ENCODE data around the gene PPY. TPM values are rescaled to one million over a fixed set of nuclear protein-coding genes. Genes with fewer than 3 reads are reported as not detected.

Gene PPY
- total RNA-seq, 1 experiment from 2014 or later: not detected

DNA sequence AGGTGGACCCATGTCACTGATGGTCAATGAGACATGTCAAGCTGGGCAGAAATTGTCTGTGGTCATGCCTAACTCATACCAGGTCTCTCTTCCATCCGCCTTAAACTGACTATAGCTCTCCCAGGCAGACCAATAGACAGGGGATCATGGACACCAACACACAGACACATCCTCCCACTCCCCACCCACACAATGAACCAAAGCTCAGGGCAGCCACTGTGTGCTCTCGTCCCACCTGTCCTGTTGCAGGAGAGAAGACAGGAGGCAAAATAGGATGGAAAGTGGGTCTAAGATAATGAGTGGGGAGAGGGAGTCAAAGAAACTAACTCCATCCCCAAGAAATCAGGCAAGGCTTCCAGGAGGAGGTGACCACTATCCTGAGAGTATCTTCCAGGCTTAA is 8.3 kb upstream of the PPY start:
- Mint-ChIP-seq H3K27ac (no peak overlapping the region; a peak in 1 of 7 replicates), H3K27me3 (ENCODE audit: low read depth) (peaks cover 40% of the 10 kb centered on the region), H3K4me3 (no peak overlapping the region), H3K4me1 (peaks cover 20 to 23% of the 10 kb centered on the region in 2 experiments), H3K36me3 (ENCODE audit: insufficient read depth in 1 of 3, low read depth in 3 of 3) (no peaks in the 10 kb centered on the region; a peak in 1 of 7 replicates), H3K9me3 (no peaks in the 10 kb centered on the region)
- no peak overlapping the region for H3T11ph ChIP-seq (ENCODE audit: low read length)
- no peaks in the 10 kb centered on the region for H4K20me1 ChIP-seq (ENCODE audit: control insufficient read depth, insufficient read depth, insufficient read length)
- peaks cover 15% of the 10 kb centered on the region for H3K23me2 ChIP-seq (ENCODE audit: insufficient read length, low read depth, low read length, poor library complexity, severe bottlenecking)
- H3K27me3 ChIP-seq (ENCODE audit: insufficient read depth, low read length): peaks cover 7% of the 10 kb centered on the region; the same call in 1 of the 2 replicates
- H2BK12ac ChIP-seq (ENCODE audit: insufficient read length, low read depth, low read length): no peak overlapping the region
- no peak overlapping the region for H4K5ac ChIP-seq (ENCODE audit: insufficient read length, low read depth, low read length)
- H3K27ac ChIP-seq (ENCODE audit: insufficient read length, low read depth, low read length): no peak overlapping the region
- H3K79me2 ChIP-seq (ENCODE audit: insufficient read depth, low read length): no peaks in the 10 kb centered on the region
- H4K91ac ChIP-seq (ENCODE audit: insufficient read length, low read depth, low read length): no peak overlapping the region
- H3K79me1 ChIP-seq (ENCODE audit: insufficient read depth, low read depth, low read length, poor library complexity, severe bottlenecking): no peaks in the 10 kb centered on the region
- no peak overlapping the region for H2BK20ac ChIP-seq (ENCODE audit: low read depth, low read length, poor library complexity, severe bottlenecking)
- H3K4me2 ChIP-seq (ENCODE audit: insufficient read depth, insufficient read length, low read length): no peak overlapping the region
- no peak overlapping the region for H3K14ac ChIP-seq (ENCODE audit: insufficient read depth, low read length)
- WGBS (ENCODE audit: extremely low coverage, insufficient read length, low lambda C conversion rate): no CpG with 5 or more reads among the region's 2 CpGs
- no peak overlapping the region for H3K4ac ChIP-seq (ENCODE audit: low read depth, low read length)
- no peak overlapping the region for H3K18ac ChIP-seq (ENCODE audit: insufficient read length, low read depth, low read length)
- no peak overlapping the region for H4K8ac ChIP-seq (replicated peaks; ENCODE audit: insufficient read length, low read depth, low read length)
- 0 out of 2 replicates have a peak, but pooled peaks cover 2% of the 10 kb centered on the region for H3K4me1 ChIP-seq (ENCODE audit: insufficient read depth, low read length)
- H2BK5ac ChIP-seq (ENCODE audit: insufficient read length, low read length): no peak overlapping the region
- no peak overlapping the region for H3K9ac ChIP-seq (ENCODE audit: extremely low read depth, insufficient read length, low read length)
- no peak overlapping the region for H3K56ac ChIP-seq (ENCODE audit: insufficient read length, low read depth, low read length)
- no peak overlapping the region for H2BK15ac ChIP-seq (ENCODE audit: low read depth, low read length)
- no peak overlapping the region for H2BK120ac ChIP-seq (ENCODE audit: low read depth, low read length, poor library complexity, severe bottlenecking)
- H3K23ac ChIP-seq (ENCODE audit: insufficient read length, low read depth, low read length): no peak overlapping the region
- H3K9me3 ChIP-seq (ENCODE audit: control insufficient read depth, low read depth, low read length): no peaks in the 10 kb centered on the region
- no peak overlapping the region for H2AFZ ChIP-seq (ENCODE audit: low read length)
- TF ChIP-seq, protein P1, sequence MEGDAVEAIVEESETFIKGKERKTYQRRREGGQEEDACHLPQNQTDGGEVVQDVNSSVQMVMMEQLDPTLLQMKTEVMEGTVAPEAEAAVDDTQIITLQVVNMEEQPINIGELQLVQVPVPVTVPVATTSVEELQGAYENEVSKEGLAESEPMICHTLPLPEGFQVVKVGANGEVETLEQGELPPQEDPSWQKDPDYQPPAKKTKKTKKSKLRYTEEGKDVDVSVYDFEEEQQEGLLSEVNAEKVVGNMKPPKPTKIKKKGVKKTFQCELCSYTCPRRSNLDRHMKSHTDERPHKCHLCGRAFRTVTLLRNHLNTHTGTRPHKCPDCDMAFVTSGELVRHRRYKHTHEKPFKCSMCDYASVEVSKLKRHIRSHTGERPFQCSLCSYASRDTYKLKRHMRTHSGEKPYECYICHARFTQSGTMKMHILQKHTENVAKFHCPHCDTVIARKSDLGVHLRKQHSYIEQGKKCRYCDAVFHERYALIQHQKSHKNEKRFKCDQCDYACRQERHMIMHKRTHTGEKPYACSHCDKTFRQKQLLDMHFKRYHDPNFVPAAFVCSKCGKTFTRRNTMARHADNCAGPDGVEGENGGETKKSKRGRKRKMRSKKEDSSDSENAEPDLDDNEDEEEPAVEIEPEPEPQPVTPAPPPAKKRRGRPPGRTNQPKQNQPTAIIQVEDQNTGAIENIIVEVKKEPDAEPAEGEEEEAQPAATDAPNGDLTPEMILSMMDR (conservative IDR thresholded peaks at IDR 0.05): no peak
- DNase-seq: no peak
- no peak overlapping the region for H2AK5ac ChIP-seq (ENCODE audit: insufficient read length, low read length)

Data from H9 (cell line).